Measurements from ENCODE around the gene BNIP1.
"Not testable (repeated sequence)": the region's sequence is repeated elsewhere in the genome, so short reads cannot be mapped to it uniquely, and the experiment has no call there.

BNIP1 gene

GRCh38 chr5:173144200-173145176 is at the start of gene BNIP1:
BNIP1 (plus strand) TSS chr5:173144531; CDS start chr5:173144546, 15 bp downstream.
- DNase-seq (ENCODE audit: low read depth in 2 of 2) = peak; percentile 87 to 99

- no peak for DNase-seq (ENCODE audit: low read depth in 2 of 2)
These were observed 45.5 kb upstream of the BNIP1 start for GRCh38 chr5:173098787-173099186.

- no peak for DNase-seq (ENCODE audit: low read depth in 2 of 2)
These were observed 44.9 kb upstream of the BNIP1 start for GRCh38 chr5:173099461-173099860.

- no peak for DNase-seq (ENCODE audit: low read depth in 2 of 2)
These were observed 43.1 kb upstream of the BNIP1 start for GRCh38 chr5:173101245-173101644.

- DNase-seq (ENCODE audit: low read depth in 2 of 2) = no peak
These were observed 40.9 kb upstream of the BNIP1 start for GRCh38 chr5:173103411-173103810.

- DNase-seq (ENCODE audit: low read depth in 2 of 2) = no peak
These were observed 35.4 kb upstream of the BNIP1 start for GRCh38 chr5:173108914-173109313.

GRCh38 chr5:173114536-173114935 is 29.8 kb upstream of the BNIP1 start:
- no peak for DNase-seq (ENCODE audit: low read depth in 2 of 2)

- no peak for DNase-seq (ENCODE audit: low read depth in 2 of 2)
These were observed 24.6 kb upstream of the BNIP1 start for GRCh38 chr5:173119719-173120118.

GRCh38 chr5:173123416-173123815 is 20.9 kb upstream of the BNIP1 start:
- no peak for DNase-seq (ENCODE audit: low read depth in 2 of 2)

- not testable (repeated sequence) for DNase-seq (ENCODE audit: low read depth in 2 of 2)
These were observed 12.2 kb upstream of the BNIP1 start for GRCh38 chr5:173132166-173132565.

GRCh38 chr5:173138707-173139106 is 5.6 kb upstream of the BNIP1 start:
- no peak for DNase-seq (ENCODE audit: low read depth in 2 of 2)

GRCh38 chr5:173139631-173140030 is 4.7 kb upstream of the BNIP1 start:
- DNase-seq (ENCODE audit: low read depth in 2 of 2) = no peak

GRCh38 chr5:173140769-173141168 is 3.6 kb upstream of the BNIP1 start:
- no peak for DNase-seq (ENCODE audit: low read depth in 2 of 2)

- DNase-seq (ENCODE audit: low read depth in 2 of 2) = no peak
These were observed 764 bp upstream of the BNIP1 start for GRCh38 chr5:173143567-173143966.

- DNase-seq (ENCODE audit: low read depth in 2 of 2) = no peak
These were observed 4.0 kb downstream of the BNIP1 start for GRCh38 chr5:173148354-173148753.

GRCh38 chr5:173152547-173152946 is 8.2 kb downstream of the BNIP1 start:
- no peak for DNase-seq (ENCODE audit: low read depth in 2 of 2)

- no peak for DNase-seq (ENCODE audit: low read depth in 2 of 2)
These were observed 9.5 kb downstream of the BNIP1 start for GRCh38 chr5:173153842-173154241.

GRCh38 chr5:173154619-173155018 is 10.3 kb downstream of the BNIP1 start:
- DNase-seq (ENCODE audit: low read depth in 2 of 2) = not testable (repeated sequence)

GRCh38 chr5:173155912-173156311 is 11.6 kb downstream of the BNIP1 start:
- DNase-seq (ENCODE audit: low read depth in 2 of 2) = no peak

- no peak for DNase-seq (ENCODE audit: low read depth in 2 of 2)
These were observed 14.0 kb downstream of the BNIP1 start for GRCh38 chr5:173158366-173158765.

- DNase-seq (ENCODE audit: low read depth in 2 of 2) = no peak
These were observed 14.9 kb downstream of the BNIP1 start for GRCh38 chr5:173159256-173159655.

GRCh38 chr5:173161148-173161547 is 16.8 kb downstream of the BNIP1 start:
- no peak for DNase-seq (ENCODE audit: low read depth in 2 of 2)

GRCh38 chr5:173163219-173163618 is 18.9 kb downstream of the BNIP1 start:
- no peak for DNase-seq (ENCODE audit: low read depth in 2 of 2)

Data from stimulated activated CD4-positive, alpha-beta T cell treated with anti-CD3 and anti-CD28 coated beads, Interleukin-1b, Interleukin-23, amount 100 ng/mL, for 1 hour (primary cell).